ENCODE measurements around the gene HECW1. TPM values are rescaled to one million over a fixed set of nuclear protein-coding genes. Genes with fewer than 3 reads are reported as not detected.

HECW1 gene
- total RNA-seq, 2 experiments from 2014 or later, result not detected

DNA sequence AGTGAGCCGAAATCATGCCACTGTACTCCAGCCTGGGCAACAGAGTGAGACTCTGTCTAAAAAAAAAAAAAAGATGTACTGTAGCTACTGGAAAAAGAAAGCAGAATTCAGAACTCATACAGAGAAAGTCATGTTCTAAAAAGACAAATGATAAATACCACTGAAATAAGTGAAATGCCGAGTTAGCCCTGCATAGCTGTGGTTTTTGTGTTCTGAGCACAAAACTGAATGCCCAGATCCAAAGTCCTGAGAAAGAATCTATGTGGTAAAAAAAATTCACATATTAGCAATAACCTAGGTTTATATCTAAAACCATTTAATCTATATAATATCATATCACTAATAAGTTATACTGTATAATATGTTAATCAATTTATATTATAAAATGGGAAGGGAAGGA lies 29.3 kb upstream of the HECW1 start:
- H3K36me3 Mint-ChIP-seq (ENCODE audit: low read depth), result no peaks in the 10 kb centered on the region
- DNase-seq, result no peak
- no peak overlapping the region for H3K27ac Mint-ChIP-seq
- intact Hi-C loops (cut with micrococcal nuclease), result no loop called here
- CTCF ChIA-PET, result no interaction called here
- ATAC-seq, result no peak
- peaks cover 3% of the 10 kb centered on the region for H3K9me3 Mint-ChIP-seq
- H3K27me3 Mint-ChIP-seq, result peaks cover 50% of the 10 kb centered on the region
- H3K4me1 Mint-ChIP-seq (ENCODE audit: low read depth), result no peaks in the 10 kb centered on the region
- POLR2A ChIA-PET, result no interaction called here
- TF ChIP-seq, protein P1, sequence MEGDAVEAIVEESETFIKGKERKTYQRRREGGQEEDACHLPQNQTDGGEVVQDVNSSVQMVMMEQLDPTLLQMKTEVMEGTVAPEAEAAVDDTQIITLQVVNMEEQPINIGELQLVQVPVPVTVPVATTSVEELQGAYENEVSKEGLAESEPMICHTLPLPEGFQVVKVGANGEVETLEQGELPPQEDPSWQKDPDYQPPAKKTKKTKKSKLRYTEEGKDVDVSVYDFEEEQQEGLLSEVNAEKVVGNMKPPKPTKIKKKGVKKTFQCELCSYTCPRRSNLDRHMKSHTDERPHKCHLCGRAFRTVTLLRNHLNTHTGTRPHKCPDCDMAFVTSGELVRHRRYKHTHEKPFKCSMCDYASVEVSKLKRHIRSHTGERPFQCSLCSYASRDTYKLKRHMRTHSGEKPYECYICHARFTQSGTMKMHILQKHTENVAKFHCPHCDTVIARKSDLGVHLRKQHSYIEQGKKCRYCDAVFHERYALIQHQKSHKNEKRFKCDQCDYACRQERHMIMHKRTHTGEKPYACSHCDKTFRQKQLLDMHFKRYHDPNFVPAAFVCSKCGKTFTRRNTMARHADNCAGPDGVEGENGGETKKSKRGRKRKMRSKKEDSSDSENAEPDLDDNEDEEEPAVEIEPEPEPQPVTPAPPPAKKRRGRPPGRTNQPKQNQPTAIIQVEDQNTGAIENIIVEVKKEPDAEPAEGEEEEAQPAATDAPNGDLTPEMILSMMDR (IDR thresholded peaks at IDR 0.05), result no peak
- H3K4me3 Mint-ChIP-seq, result no peak overlapping the region

GRCh38 chr7:43085017-43085416 lies 27.4 kb upstream of the HECW1 start:
- intact Hi-C loops (cut with micrococcal nuclease), result no loop called here
- Mint-ChIP-seq H3K4me1 (ENCODE audit: low read depth) (no peaks in the 10 kb centered on the region), H3K9me3 (peaks cover 3% of the 10 kb centered on the region), H3K36me3 (ENCODE audit: low read depth) (no peaks in the 10 kb centered on the region), H3K27ac (no peak overlapping the region), H3K27me3 (peaks cover 43% of the 10 kb centered on the region), H3K4me3 (no peak overlapping the region)
- ChIA-PET CTCF (interaction anchor here (1.2 kb wide), 1 partner anchor 14 kb away, joined by 3 read pairs; no protein-coding TSS in a partner anchor), POLR2A (no interaction called here)
- DNase-seq (no peak), ATAC-seq (no peak)
- TF ChIP-seq, protein P1 (IDR thresholded peaks at IDR 0.05), result no peak

- Mint-ChIP-seq H3K9me3 (peaks cover 3% of the 10 kb centered on the region), H3K4me3 (no peak overlapping the region), H3K4me1 (ENCODE audit: low read depth) (no peaks in the 10 kb centered on the region), H3K36me3 (ENCODE audit: low read depth) (no peaks in the 10 kb centered on the region), H3K27me3 (peaks cover 37% of the 10 kb centered on the region), H3K27ac (no peak overlapping the region)
- CTCF ChIA-PET, result interaction anchor here (1.2 kb wide), 1 partner anchor 15 kb away, joined by 3 read pairs; no protein-coding TSS in a partner anchor
- POLR2A ChIA-PET, result no interaction called here
- TF ChIP-seq, protein P1 (IDR thresholded peaks at IDR 0.05), result no peak
- DNase-seq (no peak), ATAC-seq (no peak)
- intact Hi-C loops (cut with micrococcal nuclease), result no loop called here
Measured at GRCh38 chr7:43085992-43086391, 26.5 kb upstream of the HECW1 start.

DNA sequence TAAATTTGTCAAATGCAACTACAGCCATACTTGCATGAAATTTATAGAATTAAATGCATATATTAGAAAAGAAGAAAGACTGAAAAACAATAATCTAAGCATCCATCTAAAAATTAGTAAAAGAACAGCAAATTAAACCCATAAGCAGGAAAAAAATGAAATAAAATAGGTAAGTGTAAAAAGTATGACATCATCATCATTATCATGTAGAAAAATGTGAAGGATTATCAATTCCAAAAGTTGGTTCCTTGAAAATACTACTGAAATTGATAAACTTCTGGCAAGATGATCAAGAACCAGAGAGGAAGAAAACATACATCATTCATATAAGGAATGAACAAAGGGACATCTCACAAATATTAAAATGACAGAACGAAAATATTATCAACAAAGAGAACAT lies 19.6 kb upstream of the HECW1 start:
- POLR2A ChIA-PET, result no interaction called here
- Mint-ChIP-seq H3K27me3 (peaks cover 3% of the 10 kb centered on the region), H3K4me1 (ENCODE audit: low read depth) (no peaks in the 10 kb centered on the region), H3K36me3 (ENCODE audit: low read depth) (no peaks in the 10 kb centered on the region), H3K4me3 (no peak overlapping the region), H3K27ac (no peak overlapping the region), H3K9me3 (no peaks in the 10 kb centered on the region)
- CTCF ChIA-PET, result no interaction called here
- ATAC-seq, result no peak
- intact Hi-C loops (cut with micrococcal nuclease), result no loop called here
- no peak for DNase-seq
- TF ChIP-seq, protein P1 (IDR thresholded peaks at IDR 0.05), result no peak

- intact Hi-C loops (cut with micrococcal nuclease), result no loop called here
- no peaks in the 10 kb centered on the region for H3K4me1 Mint-ChIP-seq (ENCODE audit: low read depth)
- no peaks in the 10 kb centered on the region for H3K9me3 Mint-ChIP-seq
- DNase-seq (no peak), ATAC-seq (no peak)
- POLR2A ChIA-PET, result no interaction called here
- CTCF ChIA-PET, result no interaction called here
- no peaks in the 10 kb centered on the region for H3K36me3 Mint-ChIP-seq (ENCODE audit: low read depth)
- H3K27ac Mint-ChIP-seq, result no peak overlapping the region
- peaks cover 6% of the 10 kb centered on the region for H3K27me3 Mint-ChIP-seq
- TF ChIP-seq, protein P1 (IDR thresholded peaks at IDR 0.05), result no peak
- no peak overlapping the region for H3K4me3 Mint-ChIP-seq
Measured at GRCh38 chr7:43096875-43097274, 15.6 kb upstream of the HECW1 start.

Data from activated CD8-positive, alpha-beta T cell treated with anti-CD3 and anti-CD28 coated beads for 36 hours (primary cell).